ENCODE measurements around the gene CNTN1.

The CNTN1 gene

GRCh38 chr12:40714636-40715035, 22.4 kb downstream of the CNTN1 start:
- no peak overlapping the region for H3K27ac ChIP-seq
- ChIA-PET CTCF (no interaction called here), POLR2A (ENCODE audit: low non-redundant PET) (no interaction called here)
- no peak for DNase-seq (ENCODE audit: low spot score)
- TF ChIP-seq CTCF (conservative IDR thresholded peaks at IDR 0.05; ENCODE audit: low read depth) = no peak

GRCh38 chr12:40716037-40716436, 23.8 kb downstream of the CNTN1 start:
- POLR2A ChIA-PET (ENCODE audit: low non-redundant PET) = no interaction called here
- TF ChIP-seq CTCF (conservative IDR thresholded peaks at IDR 0.05; ENCODE audit: low read depth) = no peak
- CTCF ChIA-PET = interaction anchor here (0.7 kb wide), 1 partner anchor 152 kb away, joined by 3 read pairs; no protein-coding TSS in a partner anchor
- no peak overlapping the region for H3K27ac ChIP-seq
- no peak for DNase-seq (ENCODE audit: low spot score)

GRCh38 chr12:40717576-40717975, 25.3 kb downstream of the CNTN1 start:
- CTCF ChIA-PET = interaction anchor here (0.6 kb wide), 1 partner anchor 17 kb away, joined by 3 read pairs; no protein-coding TSS in a partner anchor
- POLR2A ChIA-PET (ENCODE audit: low non-redundant PET) = no interaction called here
- H3K27ac ChIP-seq = no peak overlapping the region
- no peak for TF ChIP-seq CTCF (conservative IDR thresholded peaks at IDR 0.05; ENCODE audit: low read depth)
- DNase-seq (ENCODE audit: low spot score) = no peak

GRCh38 chr12:40718878-40719372, 26.7 kb downstream of the CNTN1 start:
- CTCF ChIA-PET = no interaction called here
- H3K27ac ChIP-seq = no peak overlapping the region
- TF ChIP-seq CTCF (conservative IDR thresholded peaks at IDR 0.05; ENCODE audit: low read depth) = no peak
- POLR2A ChIA-PET (ENCODE audit: low non-redundant PET) = no interaction called here
- no peak for DNase-seq (ENCODE audit: low spot score)

- no peak overlapping the region for H3K27ac ChIP-seq
- ChIA-PET POLR2A (ENCODE audit: low non-redundant PET) (no interaction called here), CTCF (no interaction called here)
- no peak for TF ChIP-seq CTCF (conservative IDR thresholded peaks at IDR 0.05; ENCODE audit: low read depth)
- no peak for DNase-seq (ENCODE audit: low spot score)
Observed at GRCh38 chr12:40723001-40723400, 30.8 kb downstream of the CNTN1 start.

- TF ChIP-seq CTCF (conservative IDR thresholded peaks at IDR 0.05; ENCODE audit: low read depth) = no peak
- no peak overlapping the region for H3K27ac ChIP-seq
- ChIA-PET POLR2A (ENCODE audit: low non-redundant PET) (no interaction called here), CTCF (no interaction called here)
- DNase-seq (ENCODE audit: low spot score) = no peak
Observed at GRCh38 chr12:40726366-40726765, 34.1 kb downstream of the CNTN1 start.
